GM18520 (cell line): ENCODE data around the gene IPO9.
"Not testable (repeated sequence)": the region's sequence is repeated elsewhere in the genome, so short reads cannot be mapped to it uniquely, and the experiment has no call there.

Experiments
- ATAC-seq: cut with Tn5 transposase; IDR thresholded peaks from one replicate; pipeline ENCODE4 v1.9.1; 2021; ENCODE audit not compliant: unreplicated experiment

Gene IPO9

DNA sequence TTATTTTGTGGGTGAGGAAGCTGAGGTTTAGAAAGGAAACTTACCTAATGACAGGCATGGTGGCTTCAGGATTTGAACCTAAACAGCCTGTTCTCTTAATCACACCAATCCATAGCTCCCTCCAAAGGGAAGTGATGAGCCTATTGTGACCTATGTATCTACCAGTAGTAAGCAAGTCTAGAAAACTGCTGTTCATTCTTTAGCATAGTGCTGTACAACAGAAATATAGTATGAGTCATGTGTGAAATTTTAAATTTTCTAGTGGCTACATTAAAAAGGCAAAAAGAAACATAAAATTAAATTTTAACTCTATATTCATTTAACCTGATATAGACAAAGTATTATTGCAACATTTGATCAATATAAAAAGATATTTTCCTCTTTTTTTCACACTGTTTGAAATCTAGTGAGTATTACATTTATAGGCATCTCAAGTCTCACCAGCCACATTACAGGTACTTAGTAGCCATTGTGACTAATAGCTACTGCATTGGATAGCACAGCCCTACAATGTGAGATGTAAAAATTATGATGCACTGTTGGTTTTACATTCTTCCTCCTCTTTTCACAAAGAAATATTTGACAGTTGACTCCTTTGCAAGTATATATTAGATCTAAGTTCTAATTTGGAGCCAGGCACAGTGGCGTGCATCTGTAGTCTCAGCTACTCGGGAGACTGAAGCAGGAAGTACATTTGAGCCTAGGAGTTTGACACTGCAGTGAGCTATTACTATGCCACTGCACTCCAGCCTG, 16.6 kb downstream of the IPO9 start:
- no peak for ATAC-seq

DNA sequence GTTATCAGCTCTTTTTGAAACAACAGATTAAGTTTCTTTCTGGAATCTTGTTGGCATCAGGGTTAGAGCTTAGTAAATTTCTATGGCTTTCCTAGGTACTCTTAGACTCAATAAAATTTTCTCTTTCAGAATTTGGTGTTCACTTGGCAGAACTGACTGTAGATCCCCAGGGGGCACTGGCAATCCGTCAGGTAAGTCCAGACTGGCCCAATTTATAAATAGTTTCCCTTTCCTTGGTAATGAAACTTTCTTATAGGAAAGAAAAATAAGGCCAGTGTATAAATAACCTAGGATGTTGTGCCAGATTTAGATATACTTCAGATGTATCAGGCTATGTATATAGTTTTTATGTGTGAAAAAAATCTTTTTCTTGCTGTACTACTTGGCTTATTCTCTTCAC, 18.2 kb downstream of the IPO9 start:
- ATAC-seq = no peak

DNA sequence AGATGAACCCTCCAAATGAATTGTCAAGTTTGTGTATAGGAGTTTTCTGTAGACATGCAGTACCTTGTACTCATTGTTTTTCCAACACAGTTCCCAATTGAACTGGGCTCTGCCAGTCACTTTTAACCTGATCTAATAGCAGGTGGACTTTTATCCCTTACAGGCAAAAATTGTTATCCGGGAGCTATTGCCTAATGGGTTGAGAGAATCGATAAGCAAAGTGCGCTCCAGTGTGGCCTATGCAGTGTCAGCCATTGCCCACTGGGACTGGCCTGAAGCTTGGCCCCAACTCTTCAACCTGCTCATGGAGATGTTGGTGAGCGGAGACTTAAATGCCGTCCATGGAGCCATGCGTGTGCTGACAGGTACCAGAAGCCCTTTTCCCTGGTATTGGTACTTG, 19.3 kb downstream of the IPO9 start:
- ATAC-seq = no peak

GRCh38 chr1:201849372-201850052, 20.6 kb downstream of the IPO9 start:
- no peak for ATAC-seq

DNA sequence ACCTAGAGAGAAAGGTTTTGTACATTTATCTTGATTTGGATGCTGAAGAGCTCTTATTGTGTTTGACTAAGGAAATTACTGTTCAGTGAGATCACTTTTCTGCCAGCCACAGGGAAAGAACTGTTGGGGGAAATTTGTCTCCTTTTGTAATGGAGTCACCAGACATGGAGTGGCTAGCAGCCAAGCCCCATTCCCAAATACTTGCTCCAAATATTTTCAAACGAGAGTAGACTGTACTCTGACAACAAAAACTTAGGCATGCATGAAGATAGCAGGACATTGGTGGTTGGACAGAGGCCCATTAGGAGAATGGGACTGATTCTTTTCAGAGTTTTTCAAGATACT, 21.1 kb downstream of the IPO9 start:
- ATAC-seq = no peak

DNA sequence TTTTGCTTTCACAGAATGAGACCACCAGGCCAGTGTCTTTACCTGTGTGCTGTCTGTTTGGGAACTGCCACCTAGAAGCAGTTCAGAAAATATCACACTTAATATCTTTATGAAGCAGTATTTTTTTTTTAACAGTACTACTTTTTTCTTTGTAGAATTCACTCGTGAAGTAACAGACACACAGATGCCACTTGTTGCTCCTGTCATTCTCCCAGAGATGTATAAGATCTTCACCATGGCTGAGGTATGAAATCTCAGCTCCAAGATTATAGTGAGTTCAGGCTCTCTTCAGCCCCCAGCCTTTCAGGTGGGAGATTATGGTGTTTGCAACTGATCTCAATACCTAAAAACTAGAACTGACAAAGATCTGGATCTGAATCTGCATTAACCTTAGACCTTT, 23.0 kb downstream of the IPO9 start:
- no peak for ATAC-seq

DNA sequence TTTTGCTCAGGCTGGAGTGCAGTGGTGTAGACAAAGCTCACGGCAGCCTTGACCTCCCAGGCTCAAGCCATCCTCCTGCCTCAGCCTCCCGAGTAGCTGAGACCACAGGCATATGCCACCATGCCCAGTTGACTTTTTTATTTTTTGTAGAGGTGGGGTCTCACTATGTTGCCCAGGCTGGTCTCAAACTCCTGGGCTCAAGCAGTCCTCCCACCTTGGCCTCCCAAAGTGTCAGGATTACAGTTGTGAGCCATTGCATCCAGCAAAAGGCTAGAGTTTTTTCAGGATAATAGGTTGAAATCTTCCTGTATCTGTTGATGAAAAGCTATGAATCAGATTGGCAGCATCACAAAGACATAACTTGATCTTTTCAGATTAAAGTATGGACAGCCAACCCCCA, 27.8 kb downstream of the IPO9 start:
- ATAC-seq = not testable (repeated sequence)

GRCh38 chr1:201859424-201859823, 30.5 kb downstream of the IPO9 start:
- no peak for ATAC-seq

GRCh38 chr1:201861448-201861847, 32.5 kb downstream of the IPO9 start:
- ATAC-seq = no peak

DNA sequence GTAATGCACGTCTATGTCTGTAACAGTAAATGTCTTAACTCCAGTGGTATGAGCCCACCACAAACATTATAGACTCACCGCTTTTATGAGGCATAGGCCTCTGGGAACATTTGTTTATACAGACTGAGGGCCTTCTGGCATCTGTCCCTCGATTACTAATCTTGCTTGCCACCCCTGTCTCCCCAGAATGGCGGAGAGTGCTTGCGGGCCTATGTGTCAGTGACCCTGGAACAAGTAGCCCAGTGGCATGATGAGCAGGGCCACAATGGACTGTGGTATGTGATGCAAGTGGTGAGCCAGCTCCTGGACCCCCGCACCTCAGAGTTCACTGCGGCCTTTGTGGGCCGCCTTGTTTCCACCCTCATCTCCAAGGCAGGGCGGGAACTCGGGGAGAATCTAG, 41.4 kb downstream of the IPO9 start:
- no peak for ATAC-seq

GRCh38 chr1:201874672-201875071, 45.7 kb downstream of the IPO9 start:
- ATAC-seq = no peak

DNA sequence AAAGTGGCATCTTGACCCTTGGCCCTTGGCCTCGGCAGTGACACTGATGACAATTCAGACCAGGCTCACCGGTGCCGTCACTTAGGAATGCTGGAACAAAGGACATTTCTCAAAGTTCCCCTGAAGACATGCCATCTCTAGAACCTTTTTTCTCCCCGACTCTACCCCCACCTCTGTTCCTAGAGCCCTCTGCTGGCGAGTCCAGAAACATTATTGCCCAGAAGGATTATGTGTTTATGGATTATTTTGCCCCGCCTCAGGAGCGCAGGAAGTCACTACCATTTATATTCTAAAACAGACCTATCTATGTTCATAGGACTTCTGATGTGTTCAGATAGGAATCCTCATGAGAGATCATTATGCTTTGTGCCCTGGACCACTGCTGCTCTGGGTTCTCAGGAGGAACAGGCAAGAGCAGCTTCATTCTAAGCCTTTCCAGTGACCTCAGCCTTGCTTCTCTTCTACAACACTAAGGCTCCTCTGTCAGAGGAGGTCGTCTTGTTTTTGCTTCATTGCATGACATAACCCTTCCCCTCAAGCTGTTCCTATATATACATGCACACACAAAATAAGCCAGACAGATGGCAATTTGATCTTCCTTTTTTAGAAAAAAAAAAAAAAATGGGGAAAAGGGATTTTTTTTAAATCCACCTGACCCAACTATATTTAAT, 47.3 kb downstream of the IPO9 start:
- ATAC-seq = no peak

DNA sequence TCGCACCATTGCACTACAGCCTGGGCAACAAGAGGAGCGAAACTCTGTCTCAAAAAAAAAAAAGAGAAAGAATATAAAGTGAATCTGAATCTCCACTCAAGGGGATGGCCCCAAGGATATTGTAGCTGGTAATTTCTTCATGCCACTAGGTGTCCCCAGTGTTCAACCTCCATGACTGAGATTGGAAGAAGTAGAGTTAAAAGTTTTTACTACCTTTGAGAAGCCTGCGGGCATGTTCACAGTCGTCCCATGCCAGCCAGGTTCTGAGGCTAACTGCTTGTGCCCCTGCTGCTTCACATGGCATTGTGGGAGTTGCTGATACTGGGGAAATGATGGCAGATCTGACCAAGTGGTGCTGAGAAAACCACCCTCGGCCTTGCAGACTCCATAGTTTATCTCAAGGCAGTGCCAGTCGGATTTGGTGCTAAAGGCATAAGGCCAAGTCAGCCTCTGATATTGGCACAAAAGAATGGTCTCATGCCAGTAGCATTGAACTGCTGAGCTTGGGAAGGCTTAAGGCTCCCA, 49.0 kb downstream of the IPO9 start:
- no peak for ATAC-seq

GRCh38 chr1:201880928-201881571, 52.1 kb downstream of the IPO9 start:
- no peak for ATAC-seq

DNA sequence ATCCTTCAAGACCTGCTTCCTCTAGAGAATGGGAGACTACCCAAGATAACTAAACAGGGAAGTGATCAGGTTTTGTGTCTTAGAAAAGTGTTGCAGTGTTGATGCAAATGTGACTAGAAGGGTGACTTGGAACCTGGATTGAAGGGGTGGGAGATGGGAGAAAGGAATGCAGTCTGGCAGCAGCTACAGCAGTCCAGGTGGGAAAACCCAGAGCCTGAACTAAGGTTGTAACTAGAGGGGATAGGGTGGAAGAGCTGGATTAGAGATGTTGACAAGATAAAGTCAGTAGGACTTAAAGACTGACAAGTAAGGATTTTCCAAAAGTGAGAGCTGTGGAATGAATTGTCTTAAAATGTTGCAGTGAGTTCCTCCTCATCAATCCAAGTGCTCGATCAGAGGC, 52.7 kb downstream of the IPO9 start:
- ATAC-seq = no peak

DNA sequence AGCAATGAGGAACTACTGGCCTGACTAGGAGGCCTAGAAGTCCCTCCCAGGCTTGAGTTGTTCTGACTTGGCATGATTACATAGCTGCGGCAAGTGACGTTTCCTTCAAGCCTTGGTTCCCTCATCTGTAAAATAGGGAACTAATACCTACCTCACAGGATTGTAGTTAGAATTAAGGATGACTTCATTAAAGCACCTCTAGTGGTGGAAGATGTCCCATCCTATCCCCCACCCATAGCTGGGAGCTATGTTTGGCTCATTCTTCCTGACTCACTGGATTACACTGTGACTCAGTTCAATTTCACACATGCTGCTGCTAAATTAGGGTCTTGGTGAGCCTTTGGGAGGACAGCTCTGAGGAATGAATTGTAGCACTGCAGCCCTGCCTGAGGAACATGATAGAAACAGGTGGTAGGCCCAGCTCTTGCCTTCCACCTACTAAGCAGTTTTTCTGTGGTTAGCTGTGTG, 53.7 kb downstream of the IPO9 start:
- no peak for ATAC-seq

- ATAC-seq = no peak
These were observed 54.3 kb downstream of the IPO9 start for GRCh38 chr1:201883266-201883665.

- ATAC-seq = no peak
These were observed 54.8 kb downstream of the IPO9 start for GRCh38 chr1:201883786-201884185.

DNA sequence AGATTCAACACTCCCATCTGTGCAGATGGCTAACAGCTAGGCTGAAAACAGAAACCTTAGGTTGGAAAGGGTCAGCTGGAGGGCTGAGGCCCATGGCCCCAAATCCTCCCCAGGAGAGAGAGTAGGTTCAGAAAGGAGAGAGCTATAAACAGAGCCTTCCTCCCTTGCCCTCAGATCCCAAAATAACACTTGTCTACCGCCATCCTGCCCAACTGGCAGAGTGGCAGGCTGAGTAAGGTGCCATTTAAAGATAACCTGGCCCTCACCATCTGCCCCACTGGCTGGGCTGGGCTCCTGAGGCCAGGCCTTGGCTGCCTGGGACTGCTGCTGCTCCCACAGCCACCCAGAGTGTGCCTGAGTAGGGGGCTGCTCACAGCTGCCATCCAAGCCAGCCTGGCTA, 55.5 kb downstream of the IPO9 start:
- ATAC-seq = no peak

DNA sequence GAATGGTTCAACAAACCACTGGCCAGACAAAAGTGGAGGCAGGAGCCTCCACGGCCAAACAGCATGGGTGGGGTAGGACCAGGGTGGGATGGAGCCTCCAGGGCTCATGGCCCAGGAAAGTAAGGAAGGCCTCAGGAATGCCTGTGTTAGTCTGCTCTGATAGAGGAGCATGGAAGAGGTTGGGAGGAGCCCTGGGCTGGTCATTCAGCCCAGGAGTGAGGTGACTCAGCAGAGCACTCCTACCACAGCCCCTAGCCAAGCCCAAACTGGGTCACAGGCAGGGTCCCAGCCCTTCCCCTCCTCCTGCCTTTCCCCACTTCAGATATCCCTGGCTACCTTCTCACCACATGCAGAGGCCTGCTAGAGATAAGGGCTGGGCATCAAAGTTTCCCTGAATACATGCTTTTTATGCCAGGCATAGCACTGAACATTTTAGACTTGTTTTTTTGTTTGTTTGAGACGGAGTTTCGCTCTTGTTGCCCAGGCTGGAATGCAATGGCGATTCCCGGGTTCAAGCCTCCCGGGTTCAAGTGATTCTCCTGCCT, 56.6 kb downstream of the IPO9 start:
- no peak for ATAC-seq
